Measurements from ENCODE around the gene VTI1A. TPM values are rescaled to one million over a fixed set of nuclear protein-coding genes. Genes with fewer than 3 reads are reported as not detected.

VTI1A gene
- total RNA-seq, 2 donors from 2014 or later, result 21.0 to 29.6 TPM

DNA sequence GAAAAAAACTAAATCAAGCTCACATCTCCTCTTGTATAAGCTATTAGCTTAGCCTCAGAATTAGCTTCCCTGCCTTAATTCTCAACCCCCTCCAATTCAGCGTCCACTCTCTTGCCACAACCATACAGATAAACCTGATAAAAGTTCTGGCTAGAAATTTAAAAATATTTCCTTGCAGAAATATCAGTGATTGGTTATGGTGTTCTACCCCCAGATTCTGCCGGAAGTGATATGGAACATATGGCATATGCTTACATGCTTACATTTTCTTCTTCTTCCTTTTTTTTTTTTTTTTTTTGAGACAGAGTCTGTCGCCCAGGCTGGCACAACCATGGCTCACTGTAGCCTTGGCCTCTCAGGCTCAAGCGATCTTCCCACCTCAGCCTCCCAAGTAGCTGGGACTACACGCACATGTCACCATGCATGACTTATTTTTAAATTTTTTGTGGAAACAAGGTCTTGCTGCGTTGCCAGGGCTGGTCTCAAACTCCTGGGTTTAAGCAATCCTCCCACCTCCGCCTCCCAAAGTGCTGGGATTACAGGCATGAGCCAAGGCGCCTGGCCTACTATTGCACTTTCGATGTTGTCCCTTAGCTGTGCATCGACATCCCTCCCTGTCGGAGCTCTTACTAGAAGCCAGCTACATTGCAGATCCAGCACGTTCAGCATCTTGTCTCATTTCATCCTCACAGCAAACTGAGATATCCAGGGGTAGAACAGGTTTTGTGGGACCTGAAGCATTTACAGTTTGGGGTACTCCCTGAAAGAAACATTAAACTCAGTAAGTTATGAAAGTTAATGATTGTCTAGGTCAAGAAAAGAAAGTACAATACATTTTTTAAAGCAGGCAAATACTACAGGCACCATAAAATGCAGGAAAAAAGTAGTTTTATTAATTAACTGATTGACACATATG, 297.4 kb downstream of the VTI1A start:
- TF ChIP-seq CTCF (IDR thresholded peaks at IDR 0.05), result no peak
- Histone ChIP-seq H3K27ac (no peak overlapping the region), H3K27me3 (no peaks in the 10 kb centered on the region), H3K4me1 (no peaks in the 10 kb centered on the region), H3K4me3 (no peak overlapping the region), H3K9me3 (no peaks in the 10 kb centered on the region), H3K36me3 (no peaks in the 10 kb centered on the region)
- DNase-seq (ENCODE audit: low spot score), result no peak

GRCh38 chr10:112746329-112746728, 299.3 kb downstream of the VTI1A start:
- Histone ChIP-seq H3K27me3 (no peaks in the 10 kb centered on the region), H3K9me3 (no peaks in the 10 kb centered on the region), H3K27ac (no peak overlapping the region), H3K4me3 (no peak overlapping the region), H3K36me3 (no peaks in the 10 kb centered on the region), H3K4me1 (no peaks in the 10 kb centered on the region)
- DNase-seq (ENCODE audit: low spot score), result no peak
- TF ChIP-seq CTCF (IDR thresholded peaks at IDR 0.05), result no peak

- DNase-seq (ENCODE audit: low spot score), result no peak
- no peaks in the 10 kb centered on the region for H3K36me3 ChIP-seq
- H3K4me3 ChIP-seq, result no peak overlapping the region
- no peaks in the 10 kb centered on the region for H3K4me1 ChIP-seq
- no peaks in the 10 kb centered on the region for H3K9me3 ChIP-seq
- TF ChIP-seq CTCF (IDR thresholded peaks at IDR 0.05), result no peak
- H3K27me3 ChIP-seq, result no peaks in the 10 kb centered on the region
- H3K27ac ChIP-seq, result no peak overlapping the region
These were observed 303.6 kb downstream of the VTI1A start for GRCh38 chr10:112750427-112751167.

GRCh38 chr10:112751651-112752050, 304.6 kb downstream of the VTI1A start:
- Histone ChIP-seq H3K27me3 (no peaks in the 10 kb centered on the region), H3K27ac (no peak overlapping the region), H3K36me3 (no peaks in the 10 kb centered on the region), H3K4me3 (no peak overlapping the region), H3K9me3 (no peaks in the 10 kb centered on the region), H3K4me1 (no peaks in the 10 kb centered on the region)
- TF ChIP-seq CTCF (IDR thresholded peaks at IDR 0.05), result no peak
- no peak for DNase-seq (ENCODE audit: low spot score)

- no peaks in the 10 kb centered on the region for H3K9me3 ChIP-seq
These were observed 305.3 kb downstream of the VTI1A start for GRCh38 chr10:112752288-112752687.

More at GRCh38 chr10:112752288-112752687, 305.3 kb downstream of the VTI1A start:
- Histone ChIP-seq H3K27ac (no peak overlapping the region), H3K4me3 (no peak overlapping the region), H3K4me1 (no peaks in the 10 kb centered on the region), H3K27me3 (no peaks in the 10 kb centered on the region), H3K36me3 (no peaks in the 10 kb centered on the region)
- no peak for TF ChIP-seq CTCF (IDR thresholded peaks at IDR 0.05)
- no peak for DNase-seq (ENCODE audit: low spot score)

Data from right atrium auricular region (tissue), 2 donors.